HG03460 (cell line): ENCODE results near the gene BOD1L2.

Experiments
- ATAC-seq: cut with Tn5 transposase; IDR thresholded peaks from one replicate; pipeline ENCODE4 v1.9.1; 2021; ENCODE audit not compliant: unreplicated experiment

Gene BOD1L2

DNA sequence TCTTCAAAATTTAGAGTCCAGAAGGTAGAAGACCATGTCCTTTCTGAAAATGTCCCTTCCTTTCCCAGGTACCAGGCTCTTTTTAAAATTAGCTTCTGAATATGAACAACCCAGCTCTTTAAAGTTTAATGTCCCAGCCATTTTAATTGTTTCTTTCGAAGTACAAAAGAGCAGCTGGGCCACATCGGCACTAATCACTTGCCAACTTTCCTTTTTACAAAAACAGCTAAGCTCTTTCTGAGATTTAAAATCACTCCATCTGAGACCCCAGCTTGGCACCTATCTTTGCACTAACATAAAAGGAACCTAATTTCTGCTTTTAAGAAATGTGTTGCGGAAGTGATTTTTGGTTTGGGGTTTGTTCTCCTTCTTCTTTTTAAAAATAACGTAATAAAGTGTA lies 2.6 kb downstream of the BOD1L2 start:
- ATAC-seq = no peak

DNA sequence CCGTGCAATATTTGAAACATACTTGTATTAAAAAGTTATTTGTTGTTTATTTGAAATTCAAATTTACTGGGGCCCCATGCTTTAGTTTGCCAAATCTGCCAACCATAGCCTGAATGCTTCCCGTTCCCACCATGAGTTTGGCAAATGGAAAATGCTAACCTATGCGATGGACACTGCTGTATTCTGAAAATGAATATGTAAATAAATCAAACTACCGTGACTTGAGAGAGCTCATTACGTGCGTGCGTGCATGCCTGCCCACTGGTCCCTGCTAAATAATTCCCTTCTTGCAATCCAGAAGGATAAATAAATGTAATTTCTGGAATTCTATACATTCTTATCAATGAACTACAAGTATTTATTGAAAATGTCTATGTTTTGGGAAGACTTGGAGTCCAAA lies 3.2 kb downstream of the BOD1L2 start:
- no peak for ATAC-seq

DNA sequence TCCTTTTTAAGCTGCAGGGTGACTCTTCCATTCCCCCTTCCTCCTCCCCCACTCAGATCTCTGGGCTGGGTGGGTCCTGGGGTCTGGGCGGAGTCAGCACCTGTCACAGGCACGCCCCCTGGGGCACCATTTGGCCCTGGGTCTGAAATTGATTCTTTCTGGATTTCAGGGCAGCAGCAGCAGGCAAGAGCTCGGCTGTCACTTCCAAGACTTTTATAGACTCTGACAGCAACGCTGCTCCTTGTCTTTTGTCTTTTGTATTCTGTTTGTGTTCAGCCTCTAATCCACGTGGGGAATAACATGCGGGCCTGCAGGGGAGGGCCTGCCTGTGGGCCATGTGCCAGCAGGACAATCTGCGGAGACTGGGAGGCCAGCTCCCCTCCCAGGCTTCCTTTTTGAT lies 3.9 kb downstream of the BOD1L2 start:
- no peak for ATAC-seq

DNA sequence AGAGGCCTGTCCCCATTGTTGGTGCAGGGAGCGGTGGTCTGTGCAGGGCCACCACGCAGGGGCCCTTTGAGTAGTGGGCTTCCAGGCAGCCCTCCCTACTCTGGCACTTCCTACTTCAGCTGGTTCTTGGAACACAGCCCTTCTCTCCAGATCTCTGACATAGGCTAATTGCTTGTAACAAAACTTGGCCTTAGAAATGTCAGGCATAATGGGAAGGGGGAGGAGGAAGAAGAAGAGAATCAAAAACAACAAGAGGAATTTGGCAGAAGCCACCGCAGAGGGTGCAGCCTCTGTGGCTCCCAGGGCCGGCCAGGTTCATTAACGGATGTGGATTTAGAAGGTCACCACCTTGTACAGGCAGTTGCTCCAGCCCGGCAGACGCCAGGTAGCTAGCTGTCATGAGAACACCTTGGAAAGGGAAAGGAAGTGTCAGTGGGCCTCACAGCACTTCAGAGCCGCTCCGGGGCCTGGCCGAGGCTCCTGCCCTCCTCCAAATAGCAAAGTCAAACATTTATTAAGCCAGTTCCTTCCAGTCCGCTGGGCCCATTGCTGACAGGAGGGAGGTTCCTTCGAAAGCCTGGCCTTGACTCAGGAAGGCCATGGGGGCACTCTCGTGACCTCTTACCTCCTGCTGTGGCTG lies 7.4 kb downstream of the BOD1L2 start:
- no peak for ATAC-seq

DNA sequence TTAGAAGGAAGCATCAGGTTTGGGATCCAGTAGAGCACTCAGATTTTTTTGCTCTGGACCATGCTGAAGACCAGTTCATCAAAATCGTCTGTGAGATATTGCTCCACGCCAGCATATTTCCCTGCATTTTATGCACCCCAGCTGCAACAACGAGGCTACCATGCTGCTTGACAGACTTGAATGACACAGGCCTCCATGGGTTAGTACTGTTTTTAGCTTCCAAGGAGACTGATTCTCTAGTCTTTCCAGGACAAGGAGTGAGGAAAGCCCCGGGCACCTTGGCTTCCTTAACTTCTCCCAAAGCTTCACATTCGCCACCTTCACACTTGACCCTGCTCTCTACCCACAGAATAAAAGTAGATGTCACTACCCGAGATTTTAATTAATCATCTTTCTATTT lies 17.5 kb downstream of the BOD1L2 start:
- ATAC-seq = no peak

DNA sequence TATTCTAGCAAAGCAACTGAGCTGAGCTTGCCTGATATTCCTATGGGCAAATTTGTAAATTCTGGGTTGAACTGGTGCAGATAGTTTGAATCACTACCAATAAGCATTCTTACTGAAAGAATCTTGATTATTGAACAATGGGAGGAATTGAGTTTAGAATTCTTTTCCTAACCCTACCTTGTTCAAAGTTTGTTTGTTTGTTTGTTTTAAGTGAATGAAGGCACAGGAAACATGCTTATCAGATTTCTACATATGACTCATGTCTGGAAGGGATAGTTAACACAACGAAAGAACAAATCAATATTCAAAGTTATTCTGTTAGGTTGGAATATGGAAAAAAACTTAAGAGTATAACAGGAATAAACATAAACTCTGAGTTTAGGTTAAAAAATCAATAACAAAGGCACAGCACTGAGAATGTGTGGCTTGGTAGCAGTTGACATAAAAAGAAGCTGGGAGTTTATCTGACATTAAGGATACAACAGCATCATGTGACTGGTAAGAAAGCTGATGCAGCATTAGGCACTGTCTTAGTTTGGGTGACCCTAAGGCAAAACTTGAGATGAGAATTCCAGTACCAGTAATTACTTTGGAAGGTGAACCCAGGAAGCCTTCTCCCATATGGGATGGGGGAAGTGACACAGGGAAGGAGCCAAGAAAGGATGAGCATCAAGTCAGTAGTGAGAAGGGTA lies 20.9 kb downstream of the BOD1L2 start:
- no peak for ATAC-seq

DNA sequence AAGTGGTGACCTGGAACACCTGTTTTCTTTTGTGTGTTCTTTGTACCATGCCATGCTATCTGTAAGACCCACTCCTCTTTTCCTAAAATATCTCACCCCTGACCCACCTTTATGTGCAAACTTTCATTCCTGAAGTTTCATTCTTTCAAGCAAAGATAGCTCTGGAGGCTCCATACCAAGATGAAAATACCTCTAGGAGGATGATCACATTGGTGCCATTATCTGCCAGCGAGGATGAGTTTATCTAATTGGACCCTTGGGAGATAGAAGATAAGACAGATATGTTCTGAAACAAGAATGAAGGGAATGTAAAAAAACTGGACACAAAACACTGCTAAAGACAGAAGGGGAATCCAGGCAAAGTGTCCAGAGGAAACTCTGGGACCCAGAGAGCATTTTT lies 24.1 kb downstream of the BOD1L2 start:
- ATAC-seq = no peak

DNA sequence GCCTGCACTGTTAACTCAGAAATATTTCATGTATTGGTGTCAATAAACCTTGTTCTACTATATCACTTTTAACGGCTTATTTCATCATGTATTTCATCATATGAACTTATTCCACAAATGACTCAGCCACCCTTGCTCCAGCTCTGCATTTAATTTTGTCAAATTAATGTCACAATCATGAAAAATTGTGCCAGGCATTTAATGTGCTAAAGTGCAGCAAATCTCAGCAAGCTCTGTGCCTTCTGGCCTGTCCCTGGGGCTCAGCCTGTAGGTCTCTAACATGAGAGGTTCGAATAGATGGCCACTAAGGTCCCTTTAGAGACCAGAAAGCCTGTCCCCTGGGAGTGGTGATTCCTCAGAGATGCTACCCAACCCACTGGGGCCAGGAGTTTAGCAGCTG lies 28.6 kb downstream of the BOD1L2 start:
- ATAC-seq = no peak

DNA sequence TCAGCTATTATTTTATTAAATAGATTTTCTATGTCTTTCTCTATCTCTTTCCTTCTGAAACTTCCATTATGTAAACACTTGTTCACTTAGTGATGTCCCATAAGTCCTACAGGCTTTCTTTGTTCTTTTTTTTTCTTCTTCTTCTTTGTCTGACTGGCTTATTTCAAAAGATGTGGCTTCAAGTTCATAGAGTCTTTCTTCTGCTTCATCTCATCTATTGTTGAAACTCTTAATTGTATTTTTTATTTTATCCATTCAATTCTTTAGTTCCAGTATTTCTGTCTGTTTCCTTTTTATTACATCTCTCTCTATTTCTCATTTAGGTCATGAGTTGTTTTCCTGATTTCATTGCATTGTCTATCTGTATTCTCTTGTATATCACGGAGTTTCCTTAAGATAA lies 38.5 kb downstream of the BOD1L2 start:
- no peak for ATAC-seq

DNA sequence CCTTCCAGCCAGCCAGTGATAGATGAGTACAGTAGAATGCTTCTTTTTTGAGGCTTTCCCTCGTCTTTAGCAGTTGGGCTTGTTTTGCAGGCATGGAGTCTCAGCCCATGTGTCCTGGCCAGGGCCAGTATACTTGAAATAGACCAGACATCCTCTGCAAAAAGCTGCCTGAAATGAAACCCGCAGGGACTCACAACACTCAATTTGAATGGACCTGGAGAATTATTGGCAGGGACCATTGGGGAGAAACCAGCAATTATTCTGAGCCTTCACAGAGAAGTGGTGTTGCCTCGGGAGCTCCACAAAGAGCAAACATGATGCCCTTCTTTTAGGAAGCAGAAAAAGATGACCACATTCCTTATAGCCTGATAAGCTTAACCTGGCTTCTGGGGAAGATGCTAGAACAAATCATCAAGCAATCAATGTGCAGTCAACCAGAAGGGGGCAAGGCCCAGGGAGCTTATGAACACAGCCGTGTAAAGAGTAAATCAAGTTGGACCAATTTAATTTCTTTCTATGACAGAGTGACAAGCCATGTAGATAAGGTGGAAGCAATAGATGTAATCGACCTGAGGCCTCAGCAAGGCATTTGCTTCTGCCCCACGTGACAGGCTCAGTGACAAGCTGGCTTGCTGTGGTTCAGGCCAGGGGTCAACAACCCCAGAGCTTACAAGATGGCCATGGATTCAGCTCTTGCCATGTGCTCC lies 42.1 kb downstream of the BOD1L2 start:
- no peak for ATAC-seq

DNA sequence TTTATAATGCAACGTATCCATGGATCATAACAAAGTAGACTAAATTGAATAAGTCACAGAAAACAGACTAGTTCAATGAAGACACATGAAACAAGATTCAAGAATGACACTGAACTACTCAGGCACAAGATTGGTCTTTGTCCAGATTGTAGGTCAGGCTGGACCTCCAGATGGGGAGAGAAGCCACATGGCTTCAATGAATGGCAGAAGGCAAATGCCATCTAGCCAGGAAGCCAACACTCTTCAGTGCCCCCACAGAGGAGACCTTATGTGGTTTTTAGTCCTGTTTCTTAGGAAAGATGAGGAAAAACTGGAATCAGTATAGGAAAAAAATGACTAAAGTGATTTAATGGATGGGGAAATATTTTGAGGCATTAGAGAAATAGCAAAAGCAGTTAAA lies 43.1 kb downstream of the BOD1L2 start:
- ATAC-seq = no peak

DNA sequence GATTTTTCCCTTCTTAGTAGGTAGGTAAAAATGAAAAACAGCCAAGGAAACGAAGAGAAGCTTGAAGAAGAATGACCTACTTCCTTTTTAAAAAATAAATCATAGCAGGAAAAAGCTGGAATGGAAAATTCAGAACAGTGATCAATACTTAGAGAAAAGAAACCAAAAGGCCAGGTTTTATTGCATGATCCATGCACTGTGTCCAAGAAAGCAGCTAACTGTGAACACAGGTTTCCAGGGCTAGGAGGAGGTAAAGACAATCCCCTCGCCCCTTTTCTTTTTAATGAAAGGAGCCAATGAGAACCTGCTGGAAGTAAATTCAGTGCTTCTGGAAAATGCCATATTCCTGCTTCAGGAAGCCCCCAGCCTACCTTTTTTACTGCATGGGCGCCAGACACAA lies 47.2 kb downstream of the BOD1L2 start:
- ATAC-seq = no peak

DNA sequence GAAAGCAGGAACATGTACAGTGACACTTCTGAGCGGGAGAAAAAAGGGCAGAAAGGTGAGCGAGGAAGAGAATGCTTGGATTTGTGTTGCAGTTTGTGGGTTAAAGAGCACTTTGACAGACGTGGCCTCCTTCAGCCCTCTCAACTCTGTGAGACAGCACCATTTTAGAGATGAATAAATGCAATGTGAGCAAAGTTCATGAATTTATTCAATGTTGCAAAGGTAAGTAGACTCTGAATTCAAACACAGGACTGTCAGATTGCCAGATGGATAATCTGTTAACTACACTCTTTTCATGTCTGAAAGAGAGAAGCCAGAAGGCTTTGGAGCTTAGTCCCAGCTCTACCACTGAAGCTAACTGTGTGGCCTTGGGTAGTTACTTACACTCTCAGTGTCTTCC lies 47.7 kb downstream of the BOD1L2 start:
- no peak for ATAC-seq

DNA sequence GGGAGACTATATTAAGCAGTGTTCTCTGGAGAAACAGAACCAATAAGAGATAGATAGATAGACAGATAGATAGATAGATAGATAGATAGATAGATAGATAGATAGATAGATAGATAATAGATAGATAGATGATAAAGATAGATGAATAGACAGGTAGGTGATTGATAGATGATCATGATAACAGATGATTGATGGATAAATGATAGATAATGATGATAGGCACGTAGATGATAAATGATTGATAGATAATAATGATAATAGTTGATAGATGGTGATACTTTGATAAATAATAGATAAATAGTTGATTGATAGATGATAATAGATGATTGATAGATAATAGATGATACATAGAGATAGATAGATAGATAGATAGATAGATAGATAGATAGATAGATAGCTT lies 48.5 kb downstream of the BOD1L2 start:
- no peak for ATAC-seq

DNA sequence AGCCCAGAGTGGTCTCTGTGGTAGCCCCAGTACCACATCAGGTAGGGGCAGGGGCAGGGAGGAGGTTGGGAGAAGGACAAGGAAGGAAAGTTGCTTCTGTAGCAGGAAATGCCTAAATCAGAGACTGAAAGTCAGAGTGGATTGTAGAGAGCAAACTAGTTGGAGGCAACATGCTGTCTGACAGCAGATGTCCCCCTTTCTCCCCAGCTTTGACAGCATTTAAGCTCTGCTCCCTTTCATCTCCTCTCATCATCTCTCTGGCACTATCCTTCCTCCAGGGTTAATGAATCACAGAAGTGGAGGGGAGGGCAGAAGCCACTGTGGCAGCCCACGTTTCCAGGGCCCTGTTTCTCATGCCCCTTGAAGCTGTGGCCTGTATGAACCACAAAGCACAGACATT lies 50.4 kb downstream of the BOD1L2 start:
- ATAC-seq = no peak

DNA sequence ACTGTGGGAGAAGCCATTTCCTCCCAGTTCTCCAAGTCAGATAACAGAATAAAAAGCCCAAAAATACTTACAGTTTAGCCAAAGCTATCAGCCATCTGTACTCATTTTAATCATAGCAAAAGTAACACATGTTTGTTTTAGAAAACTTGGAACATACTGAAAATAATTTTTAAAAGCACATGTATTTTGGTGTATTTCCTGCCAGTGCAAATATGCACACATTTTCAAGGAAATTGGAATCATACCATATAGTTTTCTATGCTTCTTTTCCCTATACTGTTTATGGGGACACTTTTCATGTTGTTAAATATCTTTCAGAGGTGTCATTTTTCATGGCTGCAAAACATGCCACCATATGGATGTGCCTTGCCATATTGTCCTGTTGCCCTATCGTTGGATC lies 51.2 kb downstream of the BOD1L2 start:
- no peak for ATAC-seq
